ENCODE data around the gene STK17A.
"Not testable (repeated sequence)": the region's sequence is repeated elsewhere in the genome, so short reads cannot be mapped to it uniquely, and the experiment has no call there.

The STK17A gene

DNA sequence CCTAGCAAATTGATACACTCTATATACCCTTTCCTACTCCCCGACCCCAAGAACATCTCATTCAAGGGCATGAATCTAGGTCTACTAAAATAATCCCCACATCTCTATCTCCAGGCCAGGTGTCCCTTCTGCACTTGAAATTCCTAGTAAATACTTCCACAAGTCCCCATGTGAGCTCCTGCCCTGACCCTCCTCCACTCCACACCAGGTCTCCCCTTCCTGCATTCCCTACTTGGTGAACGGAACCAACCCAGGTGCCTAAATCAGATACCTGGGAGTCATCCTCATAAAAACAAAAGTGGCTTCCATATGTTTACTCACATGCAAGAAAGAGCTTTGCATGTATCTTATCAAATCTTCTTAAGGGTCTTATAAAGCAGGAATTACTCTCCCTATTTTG lies 77.2 kb downstream of the STK17A start:
- no peak for DNase-seq

GRCh38 chr7:43664681-43665080 lies 81.8 kb downstream of the STK17A start:
- no peak for DNase-seq

GRCh38 chr7:43666938-43667337 lies 84.0 kb downstream of the STK17A start:
- DNase-seq: no peak

GRCh38 chr7:43668035-43668434 lies 85.1 kb downstream of the STK17A start:
- DNase-seq: no peak

GRCh38 chr7:43669286-43670081 lies 86.6 kb downstream of the STK17A start:
- DNase-seq: no peak

- DNase-seq: no peak
Observed at GRCh38 chr7:43671521-43671920, 88.6 kb downstream of the STK17A start.

- DNase-seq: not testable (repeated sequence)
Observed at GRCh38 chr7:43673243-43673976, 90.5 kb downstream of the STK17A start.

DNA sequence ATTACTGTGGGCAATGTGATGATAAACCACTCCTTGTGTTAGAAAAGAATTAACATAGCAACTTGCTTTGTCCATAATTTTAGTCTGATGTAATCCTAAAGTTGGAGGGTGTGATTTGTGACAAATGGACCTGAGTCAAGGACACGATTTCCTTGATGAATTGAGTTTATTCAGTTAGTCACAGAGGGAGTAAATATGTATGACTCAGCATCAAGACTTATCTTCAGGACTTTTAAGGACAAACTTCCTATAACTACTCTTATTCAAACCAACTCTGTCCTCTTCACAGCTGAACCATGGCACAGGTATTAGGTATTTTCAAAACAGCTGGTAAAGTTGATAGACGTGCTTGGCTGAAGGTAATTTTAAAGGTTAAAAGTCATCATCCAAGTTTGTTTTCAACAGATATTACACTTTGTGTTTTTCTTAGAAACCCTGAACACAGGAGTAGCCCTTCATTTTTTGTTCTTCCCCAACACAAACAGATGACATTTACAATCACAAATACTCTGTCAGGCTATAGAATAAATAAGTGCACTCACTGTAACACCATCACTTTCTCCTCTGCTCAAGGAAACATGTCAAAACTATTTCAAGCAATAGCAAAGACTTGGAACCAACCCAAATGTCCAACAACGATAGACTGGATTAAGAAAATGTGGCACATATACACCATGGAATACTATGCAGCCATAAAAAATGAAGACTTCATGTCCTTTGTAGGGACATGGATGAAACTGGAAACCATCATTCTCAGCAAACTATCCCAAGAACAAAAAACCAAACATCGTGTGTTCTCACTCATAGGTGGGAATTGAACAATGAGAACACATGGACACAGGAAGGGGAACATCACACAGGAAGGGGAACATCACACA lies 91.9 kb downstream of the STK17A start:
- DNase-seq: peak in 1 of 2 donors; percentile 10
